ENCODE data around the gene SNRPD1.
"Not testable (repeated sequence)": the region's sequence is repeated elsewhere in the genome, so short reads cannot be mapped to it uniquely, and the experiment has no call there.

SNRPD1 gene

GRCh38 chr18:21638822-21639221, 26.7 kb downstream of the SNRPD1 start:
- no peak for DNase-seq

GRCh38 chr18:21640375-21640774, 28.3 kb downstream of the SNRPD1 start:
- not testable (repeated sequence) for DNase-seq

- DNase-seq, result no peak
Observed at GRCh38 chr18:21650311-21650710, 38.2 kb downstream of the SNRPD1 start.

GRCh38 chr18:21652073-21652472, 40.0 kb downstream of the SNRPD1 start:
- no peak for DNase-seq

- DNase-seq, result no peak
Observed at GRCh38 chr18:21653361-21653760, 41.2 kb downstream of the SNRPD1 start.

GRCh38 chr18:21656402-21656801, 44.3 kb downstream of the SNRPD1 start:
- no peak for DNase-seq

- no peak for DNase-seq
Observed at GRCh38 chr18:21660078-21660477, 48.0 kb downstream of the SNRPD1 start.

GRCh38 chr18:21662581-21662980, 50.5 kb downstream of the SNRPD1 start:
- no peak for DNase-seq

- DNase-seq, result no peak
Observed at GRCh38 chr18:21663578-21663977, 51.5 kb downstream of the SNRPD1 start.

- no peak for DNase-seq
Observed at GRCh38 chr18:21664069-21664468, 52.0 kb downstream of the SNRPD1 start.

- no peak for DNase-seq
Observed at GRCh38 chr18:21669736-21670285, 57.7 kb downstream of the SNRPD1 start.

- DNase-seq, result no peak
Observed at GRCh38 chr18:21672521-21673267, 60.6 kb downstream of the SNRPD1 start.

- DNase-seq, result not testable (repeated sequence)
Observed at GRCh38 chr18:21675354-21675753, 63.2 kb downstream of the SNRPD1 start.

- no peak for DNase-seq
Observed at GRCh38 chr18:21678859-21679258, 66.7 kb downstream of the SNRPD1 start.

- DNase-seq, result no peak
Observed at GRCh38 chr18:21680161-21680560, 68.0 kb downstream of the SNRPD1 start.

- DNase-seq, result no peak
Observed at GRCh38 chr18:21682371-21683051, 70.4 kb downstream of the SNRPD1 start.
